Measurements from ENCODE around the gene EXOC3L1. TPM values are rescaled to one million over a fixed set of nuclear protein-coding genes. Genes with fewer than 3 reads are reported as not detected.

EXOC3L1 gene
- total RNA-seq, 2 experiments from 2014 or later: not detected

DNA sequence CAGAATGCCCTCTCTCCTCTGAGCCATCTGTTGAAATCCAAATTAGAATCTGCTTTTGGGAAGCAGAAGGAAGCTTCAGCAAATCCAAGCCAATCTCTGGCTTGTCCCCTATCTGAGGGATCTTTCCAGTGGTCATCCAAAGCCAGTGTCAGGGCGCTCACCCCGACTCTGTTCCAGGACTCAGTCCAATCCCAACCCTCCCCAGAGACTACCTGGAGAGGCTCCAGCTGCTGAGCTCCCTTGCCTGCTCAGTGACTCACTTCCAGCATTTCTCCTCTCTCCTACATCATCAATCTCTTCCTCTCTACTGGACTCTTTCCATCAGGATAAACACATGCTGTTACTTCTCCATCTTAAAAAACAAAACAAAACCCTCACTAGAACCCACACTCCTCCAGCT is 8.6 kb downstream of the EXOC3L1 start:
- CTCF ChIA-PET: interaction anchor here (1.3 to 5.0 kb wide), 5 partner anchors 21 to 174 kb away, joined by 3 to 72 read pairs (median 4); partner anchors contain the start of genes FBXL8, HSF4 and TRADD
- no peak for ATAC-seq

GRCh38 chr16:67180166-67180565 is 9.8 kb downstream of the EXOC3L1 start:
- Mint-ChIP-seq H3K4me3 (no peak overlapping the region), H3K27ac (no peak overlapping the region), H3K27me3 (peaks cover 17% of the 10 kb centered on the region), H3K4me1 (peaks cover 21% of the 10 kb centered on the region), H3K36me3 (no peaks in the 10 kb centered on the region), H3K9me3 (ENCODE audit: low read depth) (no peaks in the 10 kb centered on the region)
- CTCF ChIA-PET: interaction anchor here (0.9 to 1.6 kb wide), 3 partner anchors 10 to 25 kb away, joined by 4 to 9 read pairs (median 5); partner anchors contain the start of gene NOL3
- DNase-seq (no peak), ATAC-seq (no peak)

More for the DNA sequence above, 8.6 kb downstream of the EXOC3L1 start:
- Mint-ChIP-seq H3K4me1 (peaks cover 28% of the 10 kb centered on the region), H3K36me3 (no peaks in the 10 kb centered on the region), H3K27me3 (peaks cover 25% of the 10 kb centered on the region), H3K27ac (no peak overlapping the region), H3K9me3 (ENCODE audit: low read depth) (no peaks in the 10 kb centered on the region), H3K4me3 (no peak overlapping the region)
- no peak for DNase-seq

DNA sequence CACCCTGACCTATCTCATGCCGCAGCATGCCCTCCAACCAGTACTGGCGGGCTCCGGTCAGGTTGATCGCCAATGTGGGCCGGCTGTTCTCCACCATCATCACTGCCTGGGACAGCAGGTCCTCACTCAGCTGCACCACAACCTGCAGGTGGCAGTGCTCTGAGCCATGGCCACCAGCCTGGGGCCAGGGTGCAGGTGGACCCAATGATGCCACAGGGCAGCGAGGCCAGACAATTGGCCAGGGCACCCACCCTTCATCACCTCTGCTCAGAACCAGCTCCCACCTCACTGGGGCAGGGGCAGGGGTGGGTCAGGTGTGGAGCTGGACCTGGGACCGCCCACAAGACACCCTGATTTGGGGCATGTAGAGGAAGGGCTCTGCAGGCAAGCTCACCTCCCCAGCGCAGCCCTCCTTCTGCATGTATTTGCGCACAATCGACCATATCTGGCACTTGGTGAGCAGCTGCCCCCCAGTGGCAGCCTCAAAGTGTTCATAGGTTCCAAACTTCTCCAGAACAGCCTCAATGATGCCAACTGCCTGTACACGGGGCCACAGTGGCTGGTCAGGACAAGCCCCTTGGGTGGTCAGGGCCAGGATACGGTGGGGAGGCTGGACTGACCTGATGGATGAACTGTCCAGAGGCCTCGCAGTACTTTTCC is 10.4 kb downstream of the EXOC3L1 start:
- Mint-ChIP-seq H3K36me3 (no peaks in the 10 kb centered on the region), H3K4me1 (peaks cover 17% of the 10 kb centered on the region), H3K27me3 (peaks cover 14% of the 10 kb centered on the region), H3K27ac (no peak overlapping the region), H3K4me3 (no peak overlapping the region), H3K9me3 (ENCODE audit: low read depth) (no peaks in the 10 kb centered on the region)
- CTCF ChIA-PET: interaction anchor here (0.7 to 2.6 kb wide), 8 partner anchors 8 to 202 kb away, joined by 3 to 9 read pairs (median 4); partner anchors contain the start of genes NOL3 and PHAF1
- ATAC-seq: no peak
- DNase-seq: no peak

DNA sequence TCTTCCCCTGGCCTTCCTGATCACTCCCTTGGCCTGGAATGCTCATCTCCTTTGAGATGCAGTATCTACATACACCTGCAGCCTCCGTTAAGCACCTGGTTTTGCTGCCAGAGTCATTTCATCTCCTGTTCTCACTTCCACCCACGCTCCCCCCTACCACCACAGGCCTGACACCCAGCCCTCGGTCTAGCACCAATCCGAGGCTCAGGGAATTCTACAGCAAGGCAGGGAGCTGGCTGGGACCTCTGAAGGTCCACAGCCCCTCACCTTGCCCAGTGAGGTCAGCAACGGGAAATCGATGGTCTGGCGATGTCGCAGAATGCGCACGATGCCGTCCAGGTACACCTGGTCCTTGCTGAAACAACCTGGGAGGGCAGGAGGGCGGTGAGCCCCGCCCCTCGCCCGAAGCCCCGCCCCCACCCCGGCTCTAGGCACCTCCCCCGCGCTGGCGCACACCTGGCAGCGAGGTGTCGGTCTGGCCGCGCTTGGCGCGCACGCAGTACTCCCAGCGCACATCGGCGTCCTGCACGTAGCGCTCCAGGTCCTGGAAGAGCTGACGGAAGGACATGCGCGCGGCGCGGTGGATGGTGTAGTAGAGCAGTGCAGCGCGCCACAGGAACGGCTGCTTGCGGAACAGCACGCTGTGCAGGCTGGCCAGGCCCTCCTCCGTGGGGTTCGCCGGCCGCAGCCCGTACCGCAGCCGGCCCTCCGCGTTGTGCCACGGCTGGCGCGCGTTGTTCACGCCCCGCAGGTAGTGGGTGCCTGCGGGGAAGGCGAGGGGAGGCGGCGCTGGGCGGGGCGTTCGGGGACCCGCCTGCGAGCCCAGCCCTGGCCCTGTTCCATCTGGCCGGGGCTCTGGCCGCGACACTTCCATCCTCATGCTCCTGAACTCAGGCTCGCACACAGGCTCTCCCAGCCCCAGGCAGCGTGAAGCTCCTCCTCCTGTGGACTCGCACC is 11.9 kb downstream of the EXOC3L1 start:
- no peak overlapping the region for H3K27ac Mint-ChIP-seq
- H3K4me1 Mint-ChIP-seq: peaks cover 28% of the 10 kb centered on the region
- CTCF ChIA-PET: interaction anchor here (0.9 to 5.7 kb wide), 9 partner anchors 8 to 231 kb away, joined by 3 to 88 read pairs (median 5); partner anchors contain the start of genes B3GNT9, FBXL8, HSF4 and NOL3
- peaks cover 20% of the 10 kb centered on the region for H3K27me3 Mint-ChIP-seq
- H3K4me3 Mint-ChIP-seq: peak overlapping the region; percentile 64
- ATAC-seq (peak; percentile 48), DNase-seq (peak; percentile 69)
- H3K9me3 Mint-ChIP-seq (ENCODE audit: low read depth): no peaks in the 10 kb centered on the region
- no peaks in the 10 kb centered on the region for H3K36me3 Mint-ChIP-seq

- peaks cover 28% of the 10 kb centered on the region for H3K27me3 Mint-ChIP-seq
- ATAC-seq (no peak), DNase-seq (no peak)
- no peaks in the 10 kb centered on the region for H3K9me3 Mint-ChIP-seq (ENCODE audit: low read depth)
- CTCF ChIA-PET: interaction anchor here (1.4 to 5.7 kb wide), 4 partner anchors 9 to 25 kb away, joined by 5 to 88 read pairs (median 26); partner anchors contain the start of genes B3GNT9, FBXL8, HSF4 and TRADD
- peaks cover 33% of the 10 kb centered on the region for H3K4me1 Mint-ChIP-seq
- H3K36me3 Mint-ChIP-seq: peaks cover 1% of the 10 kb centered on the region
- no peak overlapping the region for H3K4me3 Mint-ChIP-seq
- no peak overlapping the region for H3K27ac Mint-ChIP-seq
Observed at GRCh38 chr16:67176662-67177061, 13.3 kb downstream of the EXOC3L1 start.

- H3K4me1 Mint-ChIP-seq: peaks cover 44% of the 10 kb centered on the region
- CTCF ChIA-PET: interaction anchor here (0.6 to 5.7 kb wide), 13 partner anchors 10 to 230 kb away, joined by 3 to 88 read pairs (median 4); partner anchors contain the start of genes CBFB, FBXL8, FHOD1 and HSF4
- no peak for DNase-seq
Observed at GRCh38 chr16:67174706-67175231, 15.2 kb downstream of the EXOC3L1 start.

DNA sequence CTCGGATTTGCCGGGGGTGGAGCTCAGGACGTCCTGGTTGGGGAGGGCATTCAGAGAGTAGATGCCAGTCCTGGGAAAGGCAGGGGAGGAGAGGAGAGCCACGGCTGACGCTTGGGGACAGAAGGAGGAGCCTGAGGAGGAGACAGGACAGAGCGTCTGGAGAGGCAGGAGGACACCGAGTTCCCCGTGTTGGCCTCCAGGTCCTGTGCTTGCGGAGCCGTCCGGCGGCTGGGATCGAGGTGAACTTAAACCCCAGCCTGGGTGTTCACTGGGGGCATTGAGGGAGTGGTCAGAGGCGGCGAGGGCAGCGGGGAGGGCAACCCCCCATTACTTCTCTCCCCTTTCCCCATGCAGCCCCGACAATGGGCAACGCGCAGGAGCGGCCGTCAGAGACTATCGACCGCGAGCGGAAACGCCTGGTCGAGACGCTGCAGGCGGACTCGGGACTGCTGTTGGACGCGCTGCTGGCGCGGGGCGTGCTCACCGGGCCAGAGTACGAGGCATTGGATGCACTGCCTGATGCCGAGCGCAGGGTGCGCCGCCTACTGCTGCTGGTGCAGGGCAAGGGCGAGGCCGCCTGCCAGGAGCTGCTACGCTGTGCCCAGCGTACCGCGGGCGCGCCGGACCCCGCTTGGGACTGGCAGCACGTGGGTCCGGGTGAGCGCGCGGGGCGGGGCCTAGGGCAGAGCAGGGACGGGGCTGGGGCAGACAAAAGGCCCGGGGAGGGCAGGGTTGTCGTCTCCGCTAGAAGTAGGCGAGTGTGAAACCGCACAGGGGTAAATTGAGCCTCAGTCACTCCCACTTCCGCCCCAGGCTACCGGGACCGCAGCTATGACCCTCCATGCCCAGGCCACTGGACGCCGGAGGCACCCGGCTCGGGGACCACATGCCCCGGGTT is 15.9 kb downstream of the EXOC3L1 start:
- H3K4me1 Mint-ChIP-seq: peaks cover 47% of the 10 kb centered on the region
- peak overlapping the region; percentile 69 for H3K27ac Mint-ChIP-seq
- ATAC-seq (peak; percentile 79), DNase-seq (peak; percentile 81)
- CTCF ChIA-PET: interaction anchor here (0.6 to 5.7 kb wide), 11 partner anchors 10 to 307 kb away, joined by 3 to 88 read pairs (median 4); partner anchors contain the start of genes ATP6V0D1, CBFB, EXOC3L1 and FBXL8
- peaks cover 48% of the 10 kb centered on the region for H3K27me3 Mint-ChIP-seq
- no peaks in the 10 kb centered on the region for H3K9me3 Mint-ChIP-seq (ENCODE audit: low read depth)
- peaks cover 1% of the 10 kb centered on the region for H3K36me3 Mint-ChIP-seq
- H3K4me3 Mint-ChIP-seq: peak overlapping the region; percentile 76

More at GRCh38 chr16:67174706-67175231, 15.2 kb downstream of the EXOC3L1 start:
- no peak overlapping the region for H3K27ac Mint-ChIP-seq
- ATAC-seq: no peak
- no peak overlapping the region for H3K4me3 Mint-ChIP-seq
- no peaks in the 10 kb centered on the region for H3K9me3 Mint-ChIP-seq (ENCODE audit: low read depth)
- peaks cover 1% of the 10 kb centered on the region for H3K36me3 Mint-ChIP-seq
- peaks cover 42% of the 10 kb centered on the region for H3K27me3 Mint-ChIP-seq

DNA sequence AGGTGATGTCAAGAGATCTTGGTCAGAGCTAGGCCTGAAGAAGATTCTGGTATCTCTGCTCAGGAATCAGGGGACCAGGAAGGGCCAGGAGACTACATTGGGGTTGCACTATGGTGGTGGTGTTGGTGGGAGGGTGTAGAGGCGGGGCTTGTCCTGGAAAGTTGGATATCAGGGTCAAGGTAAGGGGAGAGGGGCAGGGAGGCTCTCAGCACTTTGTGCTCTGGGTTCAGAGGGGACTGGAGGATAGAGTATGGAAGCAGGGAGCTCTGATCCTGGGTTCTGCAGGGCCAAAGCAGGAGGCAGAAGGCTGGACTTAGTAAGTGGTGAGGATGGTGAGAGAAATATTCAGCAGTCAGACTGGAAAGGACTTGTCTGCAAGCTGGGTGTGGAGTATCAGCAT is 16.6 kb downstream of the EXOC3L1 start:
- CTCF ChIA-PET: interaction anchor here (1.0 to 5.7 kb wide), 5 partner anchors 11 to 308 kb away, joined by 3 to 88 read pairs (median 6); partner anchors contain the start of genes ATP6V0D1, EXOC3L1, FBXL8 and HSF4
- no peak for ATAC-seq

GRCh38 chr16:67170949-67171649 is 18.8 kb downstream of the EXOC3L1 start:
- Mint-ChIP-seq H3K27me3 (peaks cover 65% of the 10 kb centered on the region), H3K4me1 (peaks cover 42% of the 10 kb centered on the region), H3K9me3 (ENCODE audit: low read depth) (no peaks in the 10 kb centered on the region), H3K27ac (no peak overlapping the region), H3K36me3 (peaks cover 1% of the 10 kb centered on the region), H3K4me3 (peak overlapping the region; percentile 75)
- ATAC-seq (no peak), DNase-seq (no peak)
- CTCF ChIA-PET: interaction anchor here (1.1 to 4.1 kb wide), 12 partner anchors 8 to 195 kb away, joined by 3 to 39 read pairs (median 6); partner anchors contain the start of genes B3GNT9, E2F4, FBXL8 and MATCAP1

More for the DNA sequence above, 16.6 kb downstream of the EXOC3L1 start:
- peak overlapping the region; percentile 69 for H3K27ac Mint-ChIP-seq
- H3K36me3 Mint-ChIP-seq: peaks cover 1% of the 10 kb centered on the region
- peaks cover 41% of the 10 kb centered on the region for H3K4me1 Mint-ChIP-seq
- peaks cover 55% of the 10 kb centered on the region for H3K27me3 Mint-ChIP-seq
- peak overlapping the region; percentile 76 for H3K4me3 Mint-ChIP-seq
- no peaks in the 10 kb centered on the region for H3K9me3 Mint-ChIP-seq (ENCODE audit: low read depth)
- DNase-seq: no peak

- H3K27me3 Mint-ChIP-seq: peaks cover 67% of the 10 kb centered on the region
- H3K4me1 Mint-ChIP-seq: peaks cover 44% of the 10 kb centered on the region
- H3K9me3 Mint-ChIP-seq (ENCODE audit: low read depth): no peaks in the 10 kb centered on the region
- H3K36me3 Mint-ChIP-seq: peaks cover 1% of the 10 kb centered on the region
- peak; percentile 73 for DNase-seq
- peak within 1 kb of the TSS; percentile 75 for H3K4me3 Mint-ChIP-seq
- peak; percentile 24 for ATAC-seq
- CTCF ChIA-PET: interaction anchor here (0.9 to 4.1 kb wide), 17 partner anchors 9 to 275 kb away, joined by 3 to 39 read pairs (median 4); partner anchors contain the start of genes B3GNT9, E2F4, FBXL8 and MATCAP1
- peak within 1 kb of the TSS; percentile 66 for H3K27ac Mint-ChIP-seq
Observed at GRCh38 chr16:67170168-67170948, 19.6 kb downstream of the EXOC3L1 start, which contains the start of gene NOL3. NOL3 (plus strand) TSS chr16:67170538.

Data from activated CD8-positive, alpha-beta memory T cell treated with anti-CD3 and anti-CD28 coated beads, Interleukin-2, amount 10 ng/mL, durations not matched to agents 7 days and 5 days (primary cell).